ENCODE data around the gene CASP7.
"Not testable (repeated sequence)": the region's sequence is repeated elsewhere in the genome, so short reads cannot be mapped to it uniquely, and the experiment has no call there.

CASP7 gene

GRCh38 chr10:113679463-113680189 is at the start of gene CASP7:
CASP7 (plus strand) TSS chr10:113679912; CDS start chr10:113697494, 17,582 bp downstream.
- DNase-seq (ENCODE audit: low read depth, low spot score) = peak; percentile 72

- no peak for DNase-seq (ENCODE audit: low read depth, low spot score)
Observed at GRCh38 chr10:113630929-113631533, 48.7 kb upstream of the CASP7 start.

GRCh38 chr10:113631684-113632367 is 47.9 kb upstream of the CASP7 start:
- DNase-seq (ENCODE audit: low read depth, low spot score) = no peak

GRCh38 chr10:113639966-113640365 is 39.7 kb upstream of the CASP7 start:
- no peak for DNase-seq (ENCODE audit: low read depth, low spot score)

GRCh38 chr10:113641702-113642101 is 38.0 kb upstream of the CASP7 start:
- no peak for DNase-seq (ENCODE audit: low read depth, low spot score)

- DNase-seq (ENCODE audit: low read depth, low spot score) = no peak
Observed at GRCh38 chr10:113643183-113643582, 36.5 kb upstream of the CASP7 start.

- DNase-seq (ENCODE audit: low read depth, low spot score) = no peak
Observed at GRCh38 chr10:113644185-113645120, 35.3 kb upstream of the CASP7 start.

GRCh38 chr10:113646336-113647201 is 33.1 kb upstream of the CASP7 start:
- DNase-seq (ENCODE audit: low read depth, low spot score) = no peak

- DNase-seq (ENCODE audit: low read depth, low spot score) = no peak
Observed at GRCh38 chr10:113647812-113648211, 31.9 kb upstream of the CASP7 start.

- DNase-seq (ENCODE audit: low read depth, low spot score) = no peak
Observed at GRCh38 chr10:113648478-113648877, 31.2 kb upstream of the CASP7 start.

GRCh38 chr10:113650172-113650571 is 29.5 kb upstream of the CASP7 start:
- no peak for DNase-seq (ENCODE audit: low read depth, low spot score)

GRCh38 chr10:113651021-113651420 is 28.7 kb upstream of the CASP7 start:
- DNase-seq (ENCODE audit: low read depth, low spot score) = no peak

GRCh38 chr10:113651898-113652297 is 27.8 kb upstream of the CASP7 start:
- no peak for DNase-seq (ENCODE audit: low read depth, low spot score)

- DNase-seq (ENCODE audit: low read depth, low spot score) = not testable (repeated sequence)
Observed at GRCh38 chr10:113652456-113652855, 27.3 kb upstream of the CASP7 start.

- no peak for DNase-seq (ENCODE audit: low read depth, low spot score)
Observed at GRCh38 chr10:113656896-113657295, 22.8 kb upstream of the CASP7 start.

- DNase-seq (ENCODE audit: low read depth, low spot score) = no peak
Observed at GRCh38 chr10:113657544-113657943, 22.2 kb upstream of the CASP7 start.

GRCh38 chr10:113661332-113661731 is 18.4 kb upstream of the CASP7 start:
- no peak for DNase-seq (ENCODE audit: low read depth, low spot score)

GRCh38 chr10:113663142-113663541 is 16.6 kb upstream of the CASP7 start:
- no peak for DNase-seq (ENCODE audit: low read depth, low spot score)

- no peak for DNase-seq (ENCODE audit: low read depth, low spot score)
Observed at GRCh38 chr10:113663908-113664307, 15.8 kb upstream of the CASP7 start, which contains the start of gene NRAP. NRAP (minus strand) TSS chr10:113664041; CDS start chr10:113663882, 159 bp downstream.

GRCh38 chr10:113665352-113665751 is 14.4 kb upstream of the CASP7 start:
- DNase-seq (ENCODE audit: low read depth, low spot score) = no peak

Data from activated naive CD8-positive, alpha-beta T cell treated with anti-CD3 and anti-CD28 coated beads, Interleukin-2, amount 50 U/mL, for 16 hours (primary cell).